Measurements from ENCODE around the gene SMCO2. TPM values are rescaled to one million over a fixed set of nuclear protein-coding genes. Genes with fewer than 3 reads are reported as not detected.

The SMCO2 gene
- total and polyA plus RNA-seq, 7 donors = 0.15 TPM; not detected in 6

- Histone ChIP-seq H3K4me1 (peaks cover 0 to 21% (median 18%) of the 10 kb centered on the region in 4 donors), H3K4me3 (no peak overlapping the region), H3K9me3 (no peaks in the 10 kb centered on the region), H3K27ac (peak overlapping the region in 2 of 4 donors; percentile 48 to 49), H3K27me3 (no peaks in the 10 kb centered on the region), H3K36me3 (peaks cover 0 to 4% (median 0%) of the 10 kb centered on the region in 4 donors)
- TF ChIP-seq POLR2AphosphoS5 (IDR thresholded peaks at IDR 0.05) (no peak), EP300 (IDR thresholded peaks at IDR 0.05) (no peak), POLR2A (IDR thresholded peaks at IDR 0.05) (no peak)
- TF ChIP-seq, protein P1, sequence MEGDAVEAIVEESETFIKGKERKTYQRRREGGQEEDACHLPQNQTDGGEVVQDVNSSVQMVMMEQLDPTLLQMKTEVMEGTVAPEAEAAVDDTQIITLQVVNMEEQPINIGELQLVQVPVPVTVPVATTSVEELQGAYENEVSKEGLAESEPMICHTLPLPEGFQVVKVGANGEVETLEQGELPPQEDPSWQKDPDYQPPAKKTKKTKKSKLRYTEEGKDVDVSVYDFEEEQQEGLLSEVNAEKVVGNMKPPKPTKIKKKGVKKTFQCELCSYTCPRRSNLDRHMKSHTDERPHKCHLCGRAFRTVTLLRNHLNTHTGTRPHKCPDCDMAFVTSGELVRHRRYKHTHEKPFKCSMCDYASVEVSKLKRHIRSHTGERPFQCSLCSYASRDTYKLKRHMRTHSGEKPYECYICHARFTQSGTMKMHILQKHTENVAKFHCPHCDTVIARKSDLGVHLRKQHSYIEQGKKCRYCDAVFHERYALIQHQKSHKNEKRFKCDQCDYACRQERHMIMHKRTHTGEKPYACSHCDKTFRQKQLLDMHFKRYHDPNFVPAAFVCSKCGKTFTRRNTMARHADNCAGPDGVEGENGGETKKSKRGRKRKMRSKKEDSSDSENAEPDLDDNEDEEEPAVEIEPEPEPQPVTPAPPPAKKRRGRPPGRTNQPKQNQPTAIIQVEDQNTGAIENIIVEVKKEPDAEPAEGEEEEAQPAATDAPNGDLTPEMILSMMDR (IDR thresholded peaks at IDR 0.05) = no peak
- intact Hi-C loops (cut with DNase I) = no loop called here
- WGBS, 2 donors = 82 to 83% methylated on average over 4 of the region's 4 CpGs
- DNase-seq = no peak
Observed at GRCh38 chr12:27531896-27532295, 85.4 kb downstream of the SMCO2 start.

- Histone ChIP-seq H3K36me3 (peaks cover 0 to 4% (median 0%) of the 10 kb centered on the region in 4 donors), H3K27ac (no peak overlapping the region), H3K4me1 (peaks cover 0 to 41% (median 40%) of the 10 kb centered on the region in 4 donors), H3K9me3 (no peaks in the 10 kb centered on the region), H3K4me3 (no peak overlapping the region), H3K27me3 (no peaks in the 10 kb centered on the region)
- DNase-seq = no peak
- intact Hi-C loops (cut with DNase I) = no loop called here
- WGBS, 2 donors = 63 to 77% methylated on average over 6 of the region's 6 CpGs
- TF ChIP-seq POLR2A (IDR thresholded peaks at IDR 0.05) = no peak
- no peak for TF ChIP-seq POLR2AphosphoS5 (IDR thresholded peaks at IDR 0.05)
- TF ChIP-seq EP300 (IDR thresholded peaks at IDR 0.05) = no peak
- TF ChIP-seq, protein P1 (IDR thresholded peaks at IDR 0.05) = no peak
Observed at GRCh38 chr12:27534060-27534764, 87.7 kb downstream of the SMCO2 start.

DNA sequence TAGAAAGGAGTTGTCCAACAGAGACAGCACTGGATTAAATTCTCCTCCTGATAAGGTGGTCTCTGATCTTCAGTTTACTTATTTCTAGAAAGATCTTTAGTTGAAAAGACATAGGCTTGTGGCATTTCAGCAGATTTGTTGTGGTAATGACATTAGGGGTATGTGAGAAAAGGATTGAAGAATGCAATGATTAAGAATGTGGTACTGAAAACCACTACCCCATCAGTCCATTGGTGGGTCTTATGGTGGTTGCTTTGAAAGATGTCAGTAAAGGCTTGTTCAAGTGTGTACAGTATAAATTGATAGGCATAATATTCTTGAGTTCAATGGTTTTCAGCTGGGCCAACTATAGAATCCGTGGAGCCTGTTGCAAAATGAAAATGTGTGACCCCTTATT lies 88.2 kb downstream of the SMCO2 start:
- no peaks in the 10 kb centered on the region for H3K9me3 ChIP-seq
- H3K4me3 ChIP-seq = no peak overlapping the region
- no peaks in the 10 kb centered on the region for H3K27me3 ChIP-seq
- WGBS, 2 donors = 91 to 95% methylated on average over 1 of the region's 1 CpG
- TF ChIP-seq, protein P1 (IDR thresholded peaks at IDR 0.05) = no peak
- TF ChIP-seq EP300 (IDR thresholded peaks at IDR 0.05) (no peak), POLR2A (IDR thresholded peaks at IDR 0.05) (no peak), POLR2AphosphoS5 (IDR thresholded peaks at IDR 0.05) (no peak)
- H3K36me3 ChIP-seq = peaks cover 0 to 4% (median 0%) of the 10 kb centered on the region in 4 donors
- intact Hi-C loops (cut with DNase I) = no loop called here
- no peak overlapping the region for H3K27ac ChIP-seq
- peaks cover 0 to 47% (median 45%) of the 10 kb centered on the region in 4 donors for H3K4me1 ChIP-seq
- no peak for DNase-seq

- TF ChIP-seq EP300 (IDR thresholded peaks at IDR 0.05) (no peak), POLR2A (IDR thresholded peaks at IDR 0.05) (no peak)
- TF ChIP-seq, protein P1 (IDR thresholded peaks at IDR 0.05) = no peak
- Histone ChIP-seq H3K9me3 (no peaks in the 10 kb centered on the region), H3K27ac (no peak overlapping the region), H3K4me1 (peaks cover 0 to 51% (median 48%) of the 10 kb centered on the region in 4 donors), H3K4me3 (no peak overlapping the region), H3K36me3 (peaks cover 0 to 4% (median 0%) of the 10 kb centered on the region in 4 donors), H3K27me3 (no peaks in the 10 kb centered on the region)
- intact Hi-C loops (cut with DNase I) = no loop called here
- no peak for DNase-seq
- WGBS, 2 donors = 86 to 96% methylated on average over 6 of the region's 6 CpGs
Observed at GRCh38 chr12:27535318-27535717, 88.8 kb downstream of the SMCO2 start.
